Measurements from ENCODE around the gene SLC15A4.
A peak's percentile ranks its signal among the peaks of the same experiment; 100 is the strongest.
"Not testable (repeated sequence)": the region's sequence is repeated elsewhere in the genome, so short reads cannot be mapped to it uniquely, and the experiment has no call there.

SLC15A4 gene

DNA sequence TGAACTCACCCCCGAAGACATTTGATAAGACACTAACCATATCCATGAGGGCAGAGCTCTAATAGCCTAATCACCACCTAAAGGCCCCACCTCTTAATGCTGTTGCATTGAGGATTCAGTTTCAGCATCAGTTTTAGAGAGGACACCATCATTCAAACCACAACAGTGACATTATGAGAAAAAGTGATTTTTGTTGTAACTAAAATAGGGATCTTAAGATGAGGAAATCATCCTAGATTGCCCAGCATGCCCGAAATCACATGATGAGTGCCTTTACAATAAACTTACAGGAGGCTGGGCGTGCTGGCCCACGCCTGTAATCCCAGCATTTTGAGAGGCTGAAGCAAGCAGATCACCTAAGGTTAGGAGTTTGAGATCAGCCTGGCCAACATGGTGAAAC lies 19.8 kb upstream of the SLC15A4 start:
- DNase-seq = no peak

DNA sequence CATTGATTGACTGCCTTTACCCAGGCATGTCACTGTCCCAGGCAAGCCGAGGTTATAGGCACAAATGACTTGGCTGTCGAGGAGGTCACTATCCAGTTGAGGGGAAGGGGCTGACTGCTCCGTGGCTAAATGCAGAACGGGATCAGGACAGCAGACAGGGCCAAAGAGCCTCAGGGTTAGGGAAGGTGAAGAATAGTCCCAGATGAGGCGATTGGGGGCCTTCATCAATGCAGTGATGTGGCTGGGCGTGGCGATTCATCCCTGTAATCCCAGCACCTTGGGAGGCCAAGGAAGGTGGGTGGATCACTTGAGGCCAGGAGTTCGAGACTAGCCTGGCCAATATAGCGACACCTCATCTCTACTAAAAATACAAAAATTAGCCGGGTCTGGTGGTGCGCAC lies 18.8 kb upstream of the SLC15A4 start:
- no peak for DNase-seq

DNA sequence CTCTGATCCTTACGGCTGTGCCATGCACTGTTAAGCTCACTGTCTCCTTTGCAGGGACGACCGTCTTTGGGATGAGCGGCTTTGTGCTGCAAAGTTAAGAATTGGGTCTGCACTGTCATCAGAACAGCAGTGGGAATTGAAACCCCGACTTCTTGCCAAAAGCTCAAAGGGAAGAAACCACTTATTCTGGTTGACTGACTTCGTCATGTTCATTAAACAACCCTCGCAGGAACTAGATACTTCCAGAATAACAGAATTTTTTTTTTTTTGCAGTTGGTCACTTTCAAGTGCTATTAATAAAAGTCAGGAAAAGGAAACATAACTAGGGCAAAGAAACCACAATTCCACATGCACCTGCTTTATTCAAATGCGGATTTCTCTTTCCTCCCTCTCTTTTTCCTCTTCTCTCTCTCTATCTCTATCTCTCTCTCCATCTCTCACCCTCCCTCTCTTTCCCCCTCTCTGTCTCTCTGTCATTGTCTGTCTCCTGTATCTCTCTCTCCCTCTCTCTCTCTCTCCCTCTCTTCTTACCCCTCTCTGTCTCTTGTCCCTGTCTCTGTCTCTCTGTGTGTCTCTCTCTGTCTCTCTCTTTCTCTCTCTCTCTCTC lies 17.2 kb upstream of the SLC15A4 start:
- DNase-seq = no peak

DNA sequence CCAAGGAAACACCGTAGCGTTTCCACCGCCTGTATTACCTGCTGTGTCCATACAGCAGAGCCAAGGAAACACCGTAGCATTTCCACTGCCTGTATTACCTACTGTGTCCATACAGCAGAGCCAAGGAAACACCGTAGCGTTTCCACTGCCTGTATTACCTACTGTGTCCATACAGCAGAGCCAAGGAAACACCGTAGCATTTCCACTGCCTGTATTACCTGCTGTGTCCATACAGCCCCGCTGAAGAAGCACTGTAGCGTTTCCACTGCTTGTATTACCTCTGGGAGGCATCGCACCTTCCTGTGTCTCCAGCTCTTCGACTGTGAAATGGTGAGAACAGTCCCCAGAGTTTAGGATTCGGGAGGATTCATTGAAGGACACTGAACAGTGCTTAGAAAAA lies 16.1 kb upstream of the SLC15A4 start:
- DNase-seq = not testable (repeated sequence)

DNA sequence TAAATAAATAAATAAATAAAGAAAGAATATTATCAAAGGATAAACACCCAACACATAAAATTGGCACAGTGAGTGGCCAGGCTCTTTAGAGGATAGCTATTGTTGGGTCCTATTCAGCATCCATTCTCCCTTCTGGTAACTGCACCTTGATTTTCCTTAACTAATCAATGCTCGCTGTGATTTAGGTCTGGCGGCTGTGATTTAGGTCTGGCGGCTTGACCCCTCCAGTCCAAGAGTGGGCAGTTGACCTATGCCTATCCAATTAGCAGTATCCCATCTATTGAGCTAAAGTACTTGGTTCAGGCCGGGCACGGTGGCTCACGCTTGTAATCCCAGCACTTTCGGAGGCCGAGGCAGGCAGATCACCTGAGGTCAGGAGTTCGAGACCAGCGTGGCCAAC lies 9.7 kb upstream of the SLC15A4 start:
- no peak for DNase-seq

DNA sequence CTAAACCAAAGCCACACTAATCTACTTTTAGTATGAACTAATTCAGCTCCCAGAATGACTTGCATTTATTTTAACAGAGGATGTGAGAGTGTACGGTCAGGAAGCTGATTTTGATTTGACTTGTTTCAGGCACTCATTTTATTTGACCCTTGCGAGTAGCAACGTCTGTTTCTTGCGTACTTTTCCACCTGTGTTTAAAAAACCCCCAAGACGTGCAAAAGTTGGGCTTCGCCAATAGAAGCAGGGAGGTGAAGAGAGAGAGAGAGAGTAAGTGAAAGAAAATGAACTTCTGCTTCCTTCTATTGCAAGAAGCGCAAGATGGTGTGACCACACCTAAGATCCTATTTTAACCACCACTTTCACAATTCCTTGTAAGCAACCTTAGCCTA lies 6.7 kb upstream of the SLC15A4 start:
- DNase-seq = no peak

DNA sequence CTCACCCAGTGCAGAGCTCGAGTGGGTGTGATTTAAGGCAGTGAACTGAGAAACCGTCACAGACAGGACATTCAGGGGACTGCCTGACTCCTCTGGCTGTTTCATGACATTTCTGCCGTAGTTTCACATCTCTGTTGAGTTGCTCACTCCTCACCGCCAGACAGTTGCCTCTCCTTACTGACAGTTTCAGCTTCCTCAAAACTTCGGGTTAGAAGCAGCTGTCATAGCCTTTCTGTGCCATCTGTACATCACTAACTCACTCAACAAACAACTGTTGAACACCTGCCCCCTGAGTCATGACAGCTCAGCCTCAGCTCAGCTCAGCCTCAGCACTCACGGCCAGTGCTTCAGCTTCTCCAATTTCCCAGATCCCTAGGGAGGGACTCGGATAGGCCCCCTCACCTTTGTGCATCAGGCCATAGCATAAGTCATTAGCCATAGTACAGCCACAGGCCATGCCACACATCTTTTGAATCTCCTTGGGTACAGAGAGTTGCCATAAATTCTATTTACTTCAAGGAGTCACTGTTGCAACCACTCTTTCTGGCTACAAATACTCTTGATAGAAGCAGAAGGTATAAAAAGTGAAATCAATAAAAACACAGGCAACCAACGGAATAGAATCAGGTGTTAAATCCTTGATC lies 6.2 kb upstream of the SLC15A4 start:
- no peak for DNase-seq

DNA sequence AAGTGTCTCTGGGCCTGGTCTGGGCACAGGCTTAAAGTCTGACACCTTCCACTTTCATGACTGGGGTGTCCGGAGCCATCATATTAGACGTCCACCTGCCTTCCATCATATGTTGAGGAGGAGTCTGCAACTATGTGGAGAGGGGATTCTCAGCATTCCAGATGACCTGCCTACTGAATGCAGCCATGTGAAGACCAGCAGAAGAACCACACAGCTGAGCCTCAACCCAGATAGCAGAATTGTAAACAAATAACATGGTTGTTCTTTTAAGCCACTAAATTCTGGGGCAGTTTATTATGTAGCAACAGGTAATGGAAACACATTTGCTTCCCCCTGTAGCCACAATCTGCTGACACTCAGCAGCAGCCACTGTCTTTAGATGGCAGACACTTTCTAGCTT lies 4.0 kb upstream of the SLC15A4 start:
- no peak for DNase-seq

DNA sequence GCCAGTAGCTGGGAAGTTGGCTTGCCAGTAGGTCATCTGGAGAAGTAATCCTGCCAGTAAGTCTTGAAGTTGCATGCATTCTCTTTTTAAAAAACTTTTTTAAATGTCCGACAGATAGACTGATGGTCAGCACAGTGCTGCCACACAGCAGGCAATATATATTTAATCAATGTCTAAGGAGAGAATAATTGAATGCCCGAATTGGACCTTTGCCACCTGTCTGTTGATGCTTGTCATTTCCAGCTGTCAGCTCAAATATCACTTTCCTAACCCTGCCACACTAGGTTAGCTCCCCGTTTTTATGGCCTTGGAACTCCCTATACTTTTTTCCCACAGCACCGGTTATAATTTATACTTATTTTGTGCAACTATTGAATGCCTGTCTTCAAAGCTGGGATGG lies 2.1 kb upstream of the SLC15A4 start:
- no peak for DNase-seq

DNA sequence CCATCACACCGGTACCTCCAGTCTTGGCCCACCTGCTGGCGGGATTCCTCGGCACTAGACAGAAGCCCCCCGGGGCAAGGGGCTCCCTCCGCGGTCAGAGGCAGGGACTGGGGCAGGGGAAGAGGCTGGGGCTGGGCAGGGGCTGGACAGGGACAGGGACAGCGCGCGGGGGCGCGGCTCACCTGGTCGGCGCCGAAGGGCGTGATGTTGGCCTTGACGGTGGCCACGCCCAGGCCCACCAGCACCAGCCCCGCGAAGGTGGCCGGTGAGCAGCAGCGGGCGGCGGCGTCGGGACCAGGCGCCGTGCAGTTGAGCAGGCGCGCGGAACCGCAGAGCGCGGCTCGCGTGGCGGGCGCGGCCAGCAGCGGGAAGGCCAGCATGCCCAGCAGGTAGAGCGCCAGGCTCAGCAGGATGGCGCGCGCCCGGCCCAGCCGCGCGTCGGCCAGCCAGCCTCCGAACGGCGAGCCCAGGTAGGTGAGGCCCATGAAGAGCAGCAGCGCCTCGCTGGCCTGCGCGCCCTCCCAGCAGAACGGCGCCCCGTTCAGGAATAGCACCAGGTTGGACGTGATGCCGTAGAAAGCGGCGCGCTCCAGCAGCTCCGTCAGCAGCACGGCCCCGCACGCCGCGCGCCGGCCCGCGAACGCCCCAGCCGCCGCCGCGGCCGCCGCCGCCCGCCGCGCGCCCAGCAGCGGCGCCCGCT lies 392 bp downstream of the SLC15A4 start:
- peak in 1 of 2 experiments; percentile 54 for DNase-seq

DNA sequence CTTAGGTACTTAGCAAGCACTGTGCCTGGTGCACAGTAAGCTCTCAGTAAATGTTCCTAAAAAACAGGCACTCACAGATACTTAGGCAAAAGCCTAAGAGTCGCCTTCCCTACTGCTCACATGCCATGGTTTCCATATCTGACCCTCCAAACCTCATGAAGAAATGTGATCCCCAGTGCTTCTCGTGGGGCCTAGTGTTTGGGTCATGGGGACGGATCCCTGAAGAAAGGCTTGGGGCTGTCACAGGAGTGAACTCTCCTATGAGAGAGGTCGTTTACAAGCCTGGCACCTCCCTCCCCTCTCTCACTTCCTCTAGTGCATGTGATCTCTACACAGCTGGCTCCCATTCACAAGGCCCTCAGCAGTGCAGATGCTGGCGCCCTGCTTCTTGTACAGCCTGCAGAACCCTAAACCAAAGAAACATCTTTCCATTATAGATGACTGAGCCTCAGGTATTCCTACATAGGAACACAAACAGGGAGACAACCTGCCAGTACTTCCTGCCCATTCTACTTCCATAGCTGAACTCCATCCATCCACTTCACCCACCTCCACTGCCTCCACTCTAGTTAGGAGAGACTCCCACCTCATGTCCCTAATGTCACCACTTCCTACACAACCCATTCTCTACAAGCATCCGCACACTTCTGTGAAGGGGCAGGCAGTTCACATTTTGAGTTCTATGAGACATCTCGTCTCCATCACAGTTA lies 2.9 kb downstream of the SLC15A4 start:
- DNase-seq = no peak

DNA sequence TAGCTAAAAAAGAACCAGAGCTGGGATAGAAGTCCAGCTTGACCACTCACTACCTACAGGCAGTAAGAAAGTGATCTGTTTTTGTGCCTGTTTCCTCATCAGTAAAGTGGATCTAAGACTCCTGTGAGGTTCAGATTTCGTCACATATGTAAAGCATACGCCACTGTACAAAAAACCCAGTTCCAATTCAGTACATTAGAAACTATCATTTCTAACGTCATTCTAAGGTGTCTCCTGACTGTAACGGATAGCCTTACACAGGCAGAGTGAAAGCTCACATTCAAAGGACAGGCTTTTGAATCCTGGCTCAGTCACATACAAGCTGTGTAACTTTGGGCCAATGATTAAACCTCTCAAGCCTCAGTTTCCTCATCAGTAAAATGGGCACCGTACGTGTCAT lies 3.5 kb downstream of the SLC15A4 start:
- no peak for DNase-seq

DNA sequence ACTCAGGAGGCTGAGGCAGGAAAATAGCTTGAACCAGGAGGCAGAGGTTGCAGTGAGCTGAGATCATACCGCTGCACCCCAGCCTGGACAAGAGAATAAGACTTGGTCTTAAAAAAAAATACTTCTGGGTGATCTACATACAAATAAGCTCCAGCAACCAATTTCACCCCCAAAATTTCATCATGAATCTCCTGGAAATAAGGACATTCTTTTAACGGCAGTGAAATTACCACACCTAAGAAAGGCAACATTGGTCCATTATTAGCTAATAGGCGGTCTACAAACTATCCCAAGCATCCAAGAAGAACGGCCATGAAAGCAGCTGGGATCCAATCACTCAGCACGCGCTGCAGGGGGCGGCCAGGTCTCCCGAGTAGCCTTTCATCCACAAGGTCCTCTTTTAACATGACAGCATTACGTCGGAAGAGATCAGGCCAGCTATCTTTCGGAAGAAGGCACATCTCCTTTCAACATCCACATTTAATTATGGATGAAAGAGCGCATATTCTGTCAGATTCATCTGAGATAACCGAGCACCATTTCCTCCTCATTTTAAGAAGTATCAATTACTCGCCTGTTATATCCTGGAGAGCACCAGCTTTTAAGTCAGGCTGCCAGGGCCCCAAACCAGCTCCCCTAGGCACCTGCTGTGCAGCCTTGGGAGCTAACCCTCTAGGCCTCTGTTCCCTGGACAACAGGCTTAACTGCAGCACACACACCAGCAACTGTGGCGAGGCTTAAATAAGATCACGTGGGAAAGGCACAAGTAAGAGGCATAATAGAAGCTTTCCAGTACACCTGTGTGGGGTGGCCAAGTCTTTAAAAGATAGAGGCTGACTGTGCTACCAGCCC lies 4.2 kb downstream of the SLC15A4 start:
- no peak for DNase-seq

DNA sequence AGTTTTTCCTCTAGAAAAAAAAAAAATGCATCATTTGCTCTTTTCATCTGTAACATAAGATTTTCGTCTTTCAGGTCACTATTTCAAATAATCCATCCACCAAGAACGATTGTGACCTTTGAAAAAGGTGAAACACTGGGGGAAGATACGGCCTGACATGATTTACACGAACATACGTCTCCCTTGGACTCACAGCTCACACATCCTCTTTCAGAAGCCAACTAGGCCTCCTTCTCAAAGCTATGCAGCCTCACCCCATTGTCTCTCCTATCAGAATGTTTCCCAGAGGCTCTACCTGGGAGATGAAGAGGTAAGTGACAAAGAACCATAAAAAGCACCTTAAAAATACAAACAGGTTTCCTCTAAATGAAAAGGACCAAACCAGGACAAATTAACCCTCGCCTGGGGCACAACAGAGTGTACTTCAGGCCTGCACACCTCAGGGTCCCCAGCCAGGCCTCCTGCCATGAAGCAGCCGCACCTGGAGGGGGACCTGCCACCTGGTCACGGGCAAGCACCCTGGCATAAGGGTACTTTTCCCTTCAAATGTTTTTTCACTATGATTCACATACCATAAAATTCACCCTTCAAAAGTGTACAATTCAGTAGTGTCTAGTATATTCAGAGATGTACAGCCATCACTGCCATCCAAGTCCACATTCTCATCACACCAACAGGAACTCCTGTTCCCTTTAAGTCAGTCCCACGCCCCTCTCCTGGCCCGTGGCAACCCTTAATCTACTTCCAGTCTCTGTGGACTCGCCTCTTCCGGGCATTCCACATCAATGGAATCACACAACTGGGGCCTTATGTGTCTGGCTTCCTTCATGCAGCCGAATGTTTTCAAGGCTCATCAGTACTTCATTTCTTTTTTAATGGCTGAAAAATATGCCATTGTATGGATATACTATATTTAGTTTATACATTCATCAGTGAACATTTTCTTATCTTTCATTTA lies 5.4 kb downstream of the SLC15A4 start:
- DNase-seq = no peak

DNA sequence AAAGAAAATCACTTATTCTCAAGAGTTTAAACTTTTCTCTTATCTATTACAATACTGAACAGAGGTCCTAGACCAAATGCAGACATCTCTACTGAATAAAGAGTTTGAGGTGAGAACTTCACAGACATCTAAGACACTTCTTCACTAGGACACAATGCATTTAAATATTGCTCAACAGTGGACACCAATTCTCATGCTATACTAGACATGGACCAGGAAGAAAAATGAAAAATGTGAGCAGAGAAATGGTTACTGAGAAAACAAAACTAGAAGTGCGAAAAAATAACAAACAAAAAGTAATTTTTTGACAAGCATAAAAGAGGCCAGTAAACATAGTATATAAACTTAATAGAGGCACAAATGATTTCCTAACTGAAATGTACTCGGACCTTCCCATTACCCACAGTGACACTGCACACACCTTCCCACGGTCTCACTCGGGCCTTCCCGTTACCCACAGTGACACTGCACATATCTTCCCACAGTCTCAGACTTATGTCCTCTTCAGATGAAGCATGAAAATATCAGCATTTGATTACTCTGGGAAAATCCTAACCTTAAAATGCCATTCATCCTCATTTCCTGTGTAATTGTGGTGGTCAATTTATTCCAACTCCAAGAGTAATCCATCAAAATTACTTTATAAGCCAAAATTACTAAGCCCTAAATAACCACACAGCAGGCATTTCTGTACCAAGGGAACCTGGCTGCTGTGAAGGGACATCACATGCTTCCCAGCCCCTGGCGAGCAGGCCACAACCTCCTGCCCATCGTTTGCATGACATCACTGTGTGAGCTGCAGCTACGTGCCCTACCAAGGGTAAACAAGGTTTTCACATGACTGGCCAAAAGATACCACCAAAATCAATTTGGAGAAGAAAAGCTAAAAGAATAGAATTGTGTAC lies 6.4 kb downstream of the SLC15A4 start:
- DNase-seq = no peak

DNA sequence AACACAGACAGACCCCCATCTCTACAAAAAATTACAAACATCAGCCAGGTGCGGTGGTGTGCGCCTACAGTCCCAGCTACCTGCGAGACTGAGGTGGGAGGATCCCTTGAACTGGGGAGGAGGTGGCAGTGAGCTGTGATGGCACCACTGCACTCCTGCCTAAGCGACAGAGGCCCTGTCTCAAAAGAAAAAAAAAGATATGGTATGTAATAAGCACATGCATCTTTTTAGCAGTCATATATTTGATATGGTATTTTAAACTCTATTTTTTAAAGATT lies 7.2 kb downstream of the SLC15A4 start:
- DNase-seq = no peak

DNA sequence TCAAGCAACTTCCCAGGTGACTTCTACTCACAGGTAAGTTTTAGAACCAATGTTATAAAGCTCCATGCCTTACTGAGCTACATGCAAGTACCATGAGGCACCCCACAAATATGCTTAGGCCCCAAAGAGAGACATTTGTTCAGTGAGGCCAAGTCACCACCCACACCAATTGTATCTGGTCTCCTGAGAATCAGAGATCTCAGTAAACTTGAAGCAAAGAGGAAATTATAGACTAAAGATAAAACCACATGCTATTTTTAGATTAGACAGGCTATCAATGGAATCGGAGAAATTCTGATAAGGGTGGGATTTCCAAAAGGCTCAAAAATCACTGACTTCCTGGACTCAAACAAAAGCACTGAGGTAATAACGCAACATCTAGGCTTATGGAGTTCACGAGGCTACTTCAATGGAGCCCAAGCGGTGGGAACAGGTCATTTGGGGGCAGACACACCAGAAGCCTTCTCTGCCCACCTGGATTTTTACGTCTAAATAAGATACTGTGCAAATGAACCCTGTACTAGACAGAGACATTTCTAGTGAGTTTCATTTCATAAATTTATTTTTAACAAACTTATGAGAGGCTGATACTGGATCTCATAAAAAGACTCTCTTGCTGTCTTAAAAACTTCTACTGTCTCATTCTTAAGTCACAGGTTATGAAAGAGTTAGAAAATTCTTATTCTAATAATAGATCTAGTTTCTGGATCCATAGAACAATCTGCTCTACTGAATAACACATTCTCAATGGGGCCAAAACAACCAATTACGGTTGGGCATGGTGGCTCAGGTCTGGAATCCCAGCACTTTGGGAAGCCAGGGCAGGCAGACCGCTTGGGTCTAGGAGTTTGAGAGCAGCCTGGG lies 7.7 kb downstream of the SLC15A4 start:
- no peak for DNase-seq

DNA sequence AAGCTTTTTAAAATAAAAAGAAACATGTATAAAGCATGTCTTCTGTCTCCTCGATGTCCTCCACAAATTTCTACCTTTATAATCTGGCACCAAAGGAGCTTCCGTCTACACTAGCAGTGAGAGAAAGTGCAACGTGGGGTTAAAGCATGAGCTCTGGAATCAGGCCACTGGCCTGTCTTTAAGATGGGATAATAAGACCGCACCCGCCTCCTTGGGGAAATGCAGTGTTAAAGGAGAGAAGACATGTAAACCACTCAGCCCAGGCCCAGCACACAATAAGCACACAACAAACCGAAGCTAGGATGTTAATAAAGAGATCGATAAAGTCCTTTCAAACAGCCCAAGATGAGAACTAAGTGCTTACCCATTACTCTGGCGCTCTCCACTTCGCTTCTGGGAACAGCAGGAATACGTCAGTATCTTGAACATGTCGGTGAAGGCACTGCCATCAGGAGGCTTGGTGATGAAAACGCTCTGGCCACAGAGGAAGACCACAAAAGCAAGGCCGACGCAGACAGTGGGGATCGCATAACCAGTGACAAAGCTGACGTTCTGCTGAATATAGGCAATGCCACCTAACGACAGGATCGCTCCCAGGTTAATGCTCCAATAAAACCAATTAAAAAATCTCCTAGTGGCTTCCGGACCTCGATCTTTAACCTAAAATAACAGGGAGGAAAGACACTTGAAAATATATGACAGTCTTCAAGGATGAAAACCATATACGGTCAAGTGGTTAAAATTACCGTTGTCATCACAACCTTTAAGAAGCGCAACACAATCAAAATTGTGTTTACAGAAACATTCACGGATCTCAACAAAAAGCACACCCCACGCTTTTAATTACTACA lies 9.1 kb downstream of the SLC15A4 start:
- DNase-seq = no peak

DNA sequence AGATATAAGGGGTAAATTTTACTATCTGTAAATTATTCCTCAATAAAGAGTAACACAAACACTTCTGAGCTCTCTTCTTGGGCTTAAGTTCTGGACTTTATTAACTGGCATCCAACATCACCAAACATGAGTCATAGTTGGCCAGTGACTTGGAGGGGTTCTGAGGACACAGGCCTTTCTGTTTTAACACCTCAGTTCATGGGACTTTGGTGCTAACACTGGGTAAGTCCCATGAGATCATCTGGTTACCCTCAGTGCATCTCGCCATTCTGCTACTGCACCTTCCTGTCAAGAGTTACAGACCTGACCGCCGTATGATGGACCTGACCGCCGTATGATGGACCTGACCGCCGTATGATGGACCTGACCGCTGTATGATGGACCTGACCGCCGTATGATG lies 9.9 kb downstream of the SLC15A4 start:
- DNase-seq = no peak
